Measurements from ENCODE around the gene EVX2.

EVX2 gene

GRCh38 chr2:176074919-176075425 is 8.8 kb downstream of the EVX2 start:
- no peak overlapping the region for H3K4me3 ChIP-seq (ENCODE audit: low read depth, low read length)
- no peak for TF ChIP-seq CTCF (IDR thresholded peaks at IDR 0.05; ENCODE audit: low read depth, low read length, missing control alignments)
- no peak for DNase-seq (ENCODE audit: low read depth)

GRCh38 chr2:176072951-176073904 is 10.5 kb downstream of the EVX2 start:
- TF ChIP-seq CTCF (IDR thresholded peaks at IDR 0.05; ENCODE audit: low read depth, low read length, missing control alignments), result no peak
- no peak for DNase-seq (ENCODE audit: low read depth)
- no peak overlapping the region for H3K4me3 ChIP-seq (ENCODE audit: low read depth, low read length)

GRCh38 chr2:176072292-176072669 is 11.5 kb downstream of the EVX2 start:
- H3K4me3 ChIP-seq (ENCODE audit: low read depth, low read length), result no peak overlapping the region
- no peak for DNase-seq (ENCODE audit: low read depth)
- TF ChIP-seq CTCF (IDR thresholded peaks at IDR 0.05; ENCODE audit: low read depth, low read length, missing control alignments), result no peak

GRCh38 chr2:176071330-176072291 is 12.2 kb downstream of the EVX2 start:
- no peak overlapping the region for H3K4me3 ChIP-seq (ENCODE audit: low read depth, low read length)
- DNase-seq (ENCODE audit: low read depth), result no peak
- no peak for TF ChIP-seq CTCF (IDR thresholded peaks at IDR 0.05; ENCODE audit: low read depth, low read length, missing control alignments)

GRCh38 chr2:176068419-176068832 is 15.3 kb downstream of the EVX2 start:
- DNase-seq (ENCODE audit: low read depth), result no peak
- H3K4me3 ChIP-seq (ENCODE audit: low read depth, low read length), result no peak overlapping the region
- TF ChIP-seq CTCF (IDR thresholded peaks at IDR 0.05; ENCODE audit: low read depth, low read length, missing control alignments), result no peak

- no peak for TF ChIP-seq CTCF (IDR thresholded peaks at IDR 0.05; ENCODE audit: low read depth, low read length, missing control alignments)
These were observed 16.0 kb downstream of the EVX2 start for GRCh38 chr2:176067589-176068418.

More at GRCh38 chr2:176067589-176068418, 16.0 kb downstream of the EVX2 start:
- DNase-seq (ENCODE audit: low read depth), result no peak
- no peak overlapping the region for H3K4me3 ChIP-seq (ENCODE audit: low read depth, low read length)

All from GM12864 (cell line).